Measurements from ENCODE around the gene RNF144A.

- no peak for TF ChIP-seq POLR2A (IDR thresholded peaks at IDR 0.05)
- TF ChIP-seq, protein P1, sequence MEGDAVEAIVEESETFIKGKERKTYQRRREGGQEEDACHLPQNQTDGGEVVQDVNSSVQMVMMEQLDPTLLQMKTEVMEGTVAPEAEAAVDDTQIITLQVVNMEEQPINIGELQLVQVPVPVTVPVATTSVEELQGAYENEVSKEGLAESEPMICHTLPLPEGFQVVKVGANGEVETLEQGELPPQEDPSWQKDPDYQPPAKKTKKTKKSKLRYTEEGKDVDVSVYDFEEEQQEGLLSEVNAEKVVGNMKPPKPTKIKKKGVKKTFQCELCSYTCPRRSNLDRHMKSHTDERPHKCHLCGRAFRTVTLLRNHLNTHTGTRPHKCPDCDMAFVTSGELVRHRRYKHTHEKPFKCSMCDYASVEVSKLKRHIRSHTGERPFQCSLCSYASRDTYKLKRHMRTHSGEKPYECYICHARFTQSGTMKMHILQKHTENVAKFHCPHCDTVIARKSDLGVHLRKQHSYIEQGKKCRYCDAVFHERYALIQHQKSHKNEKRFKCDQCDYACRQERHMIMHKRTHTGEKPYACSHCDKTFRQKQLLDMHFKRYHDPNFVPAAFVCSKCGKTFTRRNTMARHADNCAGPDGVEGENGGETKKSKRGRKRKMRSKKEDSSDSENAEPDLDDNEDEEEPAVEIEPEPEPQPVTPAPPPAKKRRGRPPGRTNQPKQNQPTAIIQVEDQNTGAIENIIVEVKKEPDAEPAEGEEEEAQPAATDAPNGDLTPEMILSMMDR (IDR thresholded peaks at IDR 0.05), result no peak
Observed at GRCh38 chr2:6905668-6906067, 11.5 kb upstream of the RNF144A start.

All from body of pancreas (tissue), 4 donors.